GM19193 (cell line): ENCODE data around the gene ZFHX3.

ENCODE experiments used
- POLR2A ChIP-seq: IDR thresholded peaks from 4 replicates; pipeline ENCODE4 v1.6.1; 2011; ENCODE audit not compliant: insufficient read depth, insufficient read length; ENCODE audit errors: extremely low read depth

Gene ZFHX3

DNA sequence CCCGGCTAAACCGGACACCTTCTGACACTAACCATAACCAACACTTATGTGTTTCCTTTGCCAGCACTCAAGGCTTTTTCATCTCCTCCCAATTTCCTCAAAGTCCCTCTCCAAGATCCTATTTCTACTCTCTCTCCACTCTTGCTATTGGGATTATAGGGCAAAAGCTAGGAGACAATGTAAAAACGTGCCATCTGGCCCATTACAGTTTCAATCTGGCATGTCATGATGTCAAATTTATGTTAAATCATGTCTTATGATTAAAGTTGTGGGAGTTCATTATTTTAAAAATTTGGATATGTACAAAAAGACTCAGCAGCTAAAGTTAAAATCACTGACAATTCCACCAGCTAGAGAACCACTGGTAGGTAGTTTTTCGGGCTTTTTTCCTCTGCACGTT is 77.3 kb downstream of the ZFHX3 start:
- no peak for TF ChIP-seq POLR2A

DNA sequence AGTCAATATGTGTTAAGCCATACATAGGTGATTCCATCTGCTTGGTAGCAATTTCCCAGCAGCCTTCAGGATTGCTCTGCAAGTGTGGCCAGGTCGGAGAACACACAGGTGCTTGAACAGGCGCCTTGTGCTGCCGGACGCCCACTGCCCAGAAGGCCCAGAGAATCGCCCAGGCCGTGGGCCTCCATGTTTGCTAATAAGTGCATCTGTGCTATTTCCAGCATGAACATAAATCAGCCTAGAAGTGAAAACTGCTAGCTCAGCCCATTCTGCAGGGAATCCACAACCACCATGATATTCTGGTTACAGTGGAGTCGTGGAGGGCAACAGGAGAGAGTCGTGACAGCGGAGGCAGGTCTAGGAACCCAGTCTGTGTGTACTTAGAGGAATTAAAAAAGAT is 78.1 kb downstream of the ZFHX3 start:
- TF ChIP-seq POLR2A = no peak

DNA sequence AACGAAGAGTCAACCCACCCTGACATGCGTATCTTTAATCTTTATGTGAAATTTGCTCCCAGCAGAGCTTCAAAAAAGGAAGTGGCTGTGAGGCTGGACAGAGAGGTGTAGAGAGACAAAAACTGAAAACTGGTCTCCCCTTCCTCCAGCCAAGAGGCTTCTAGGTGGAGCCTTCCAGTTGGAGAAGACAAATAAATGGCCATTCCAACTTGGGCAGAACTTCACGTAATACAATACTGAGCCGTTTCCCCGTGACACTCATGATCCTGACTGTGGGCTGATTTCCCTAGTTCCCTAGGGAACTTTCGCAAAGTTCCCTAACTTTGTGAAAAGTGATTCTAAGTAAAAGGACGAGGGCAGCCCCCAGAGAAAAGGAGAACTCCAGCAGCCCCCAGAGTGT is 78.8 kb downstream of the ZFHX3 start:
- TF ChIP-seq POLR2A = no peak

DNA sequence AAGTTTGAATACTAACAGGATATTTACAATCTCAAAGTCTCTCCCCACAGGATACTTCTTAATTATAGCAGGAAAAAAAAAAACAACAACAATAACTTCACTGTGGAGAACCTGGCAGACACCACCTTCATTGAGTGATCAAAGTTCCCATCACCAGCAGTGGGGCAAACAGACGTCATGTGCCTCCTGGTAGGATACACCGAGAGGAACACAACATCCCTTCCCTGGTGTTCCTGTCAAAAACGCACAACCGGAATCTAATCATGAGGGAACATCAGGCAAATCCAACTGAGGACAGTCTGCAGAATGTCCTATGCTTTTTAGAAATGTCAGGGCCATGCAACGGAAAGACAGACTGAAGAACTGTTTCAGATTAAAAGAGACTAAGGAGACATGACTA is 80.0 kb downstream of the ZFHX3 start:
- TF ChIP-seq POLR2A = no peak

DNA sequence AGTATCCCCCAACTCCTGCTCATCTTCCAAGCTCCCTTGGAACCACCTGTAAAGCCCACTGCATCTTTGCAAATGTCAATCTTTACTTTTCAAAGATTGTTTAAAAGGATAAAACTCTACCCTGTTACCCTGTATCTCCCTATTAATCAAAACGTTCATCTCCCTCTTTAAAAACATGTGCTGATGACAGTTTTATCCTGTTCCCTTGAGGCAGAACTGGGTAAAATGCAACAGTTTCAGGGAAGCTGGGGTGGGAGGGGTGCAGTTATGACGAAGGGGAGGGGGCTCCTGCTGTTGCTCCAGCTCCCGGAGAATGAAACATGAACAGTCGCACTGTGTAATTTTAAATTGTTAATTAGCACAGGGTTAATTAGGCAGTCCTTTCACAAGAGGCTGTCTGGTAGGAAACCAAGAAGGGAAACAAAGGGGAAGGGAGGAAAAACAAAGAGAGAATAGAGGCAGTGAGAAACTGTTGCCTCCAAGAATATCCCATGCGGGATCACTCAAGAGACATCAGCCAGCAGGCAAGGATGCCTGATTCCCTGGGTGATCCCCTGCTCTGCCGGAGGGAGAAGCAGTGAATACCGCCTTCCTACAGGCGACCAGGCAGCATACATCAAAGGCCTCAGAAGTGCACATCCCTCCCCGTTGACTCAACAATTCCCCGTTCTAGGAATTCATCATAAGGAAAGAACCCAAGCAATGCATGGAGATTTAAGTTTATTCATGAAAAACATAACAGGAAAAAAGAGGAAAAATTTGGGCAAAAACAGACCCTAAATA is 84.2 kb downstream of the ZFHX3 start:
- no peak for TF ChIP-seq POLR2A

DNA sequence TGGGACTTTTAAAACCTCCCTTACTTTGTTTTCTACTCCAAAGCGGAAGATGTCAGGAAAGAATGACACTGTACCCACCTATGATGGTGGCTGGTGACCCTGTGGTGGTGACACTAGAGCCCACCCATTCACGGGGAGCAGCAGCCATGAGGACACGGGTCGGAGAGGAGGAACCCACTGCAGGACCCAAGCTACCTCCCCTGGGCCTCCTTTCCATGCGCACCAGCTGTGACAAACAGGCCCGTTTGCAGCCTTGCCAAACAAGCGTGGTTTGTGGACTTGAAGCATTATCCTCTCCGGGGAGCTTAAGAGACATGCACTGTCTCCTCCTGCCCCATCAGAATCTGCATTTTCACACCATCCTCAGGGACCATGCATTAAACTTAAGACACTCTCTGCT is 85.6 kb downstream of the ZFHX3 start:
- TF ChIP-seq POLR2A = no peak

DNA sequence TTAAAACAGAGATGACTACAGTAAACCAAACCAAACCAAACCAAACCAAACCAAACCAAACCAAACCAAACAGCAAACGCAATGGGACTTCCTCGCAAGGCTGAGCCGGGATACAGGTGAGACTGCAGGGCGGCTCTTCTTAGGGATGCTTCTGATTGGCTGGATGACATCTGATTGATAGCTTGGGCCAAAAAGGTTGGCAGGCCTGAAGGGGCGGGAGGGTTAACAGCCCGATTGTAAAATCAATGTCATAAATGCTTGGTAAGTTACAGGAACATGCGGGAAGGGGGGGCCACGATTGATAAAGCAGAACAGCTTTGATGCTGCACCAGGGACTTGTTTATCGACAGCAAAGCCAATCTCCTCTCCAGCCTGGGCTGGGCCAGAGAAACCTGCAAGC is 86.1 kb downstream of the ZFHX3 start:
- TF ChIP-seq POLR2A = no peak

DNA sequence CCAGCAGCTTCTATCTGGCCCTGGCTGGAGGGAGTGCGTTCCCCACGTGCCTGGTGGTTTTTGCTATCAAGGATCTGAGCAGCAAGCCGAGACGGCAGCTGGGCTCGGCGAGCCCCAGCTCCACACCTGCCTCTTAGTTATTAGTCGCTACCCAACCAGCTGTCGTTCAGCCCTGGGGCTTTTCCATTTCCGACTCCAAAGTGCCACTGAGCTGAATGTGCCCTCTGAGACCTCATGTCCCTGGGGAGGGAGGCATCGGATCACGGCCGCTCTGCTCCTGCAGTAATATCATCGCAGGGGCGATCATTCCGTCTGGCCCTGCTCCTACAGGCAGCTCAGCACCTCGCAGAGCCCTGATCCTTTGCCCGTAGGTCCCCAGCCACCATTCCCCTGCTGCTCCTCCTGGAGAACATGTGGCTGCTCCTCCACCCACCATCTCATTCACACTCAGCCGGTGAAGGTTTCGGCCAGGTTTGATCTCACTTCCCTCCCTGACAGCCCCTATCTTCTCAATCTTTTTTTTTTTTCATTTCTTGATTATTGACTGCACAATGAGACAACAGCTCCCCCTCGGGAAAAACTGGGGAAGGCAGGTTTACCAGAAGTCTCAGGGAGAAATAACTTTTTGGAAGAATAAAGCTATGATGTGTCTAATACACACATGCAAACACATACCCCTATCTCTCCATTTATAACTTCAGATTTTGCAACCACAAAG is 86.7 kb downstream of the ZFHX3 start:
- TF ChIP-seq POLR2A = no peak

DNA sequence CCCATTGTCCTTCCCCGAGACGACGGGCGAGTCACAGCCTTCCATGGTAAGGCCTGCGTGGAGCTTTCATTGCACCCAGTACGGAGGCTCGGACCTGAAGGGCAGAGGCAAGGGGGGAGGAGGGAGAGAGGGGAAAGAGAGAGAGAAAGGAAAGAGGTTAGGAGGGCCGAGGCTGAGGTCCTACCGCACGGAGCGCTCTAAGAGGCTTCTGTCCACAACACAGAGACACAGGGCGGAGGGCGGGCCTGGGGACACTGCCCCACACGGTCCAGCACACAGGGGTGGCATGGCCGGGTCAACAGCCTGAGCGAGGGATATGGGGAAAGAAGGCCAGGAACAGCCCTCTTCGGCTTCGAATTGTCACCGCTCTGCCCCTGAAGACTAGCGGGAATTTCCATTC is 87.8 kb downstream of the ZFHX3 start:
- TF ChIP-seq POLR2A = no peak

DNA sequence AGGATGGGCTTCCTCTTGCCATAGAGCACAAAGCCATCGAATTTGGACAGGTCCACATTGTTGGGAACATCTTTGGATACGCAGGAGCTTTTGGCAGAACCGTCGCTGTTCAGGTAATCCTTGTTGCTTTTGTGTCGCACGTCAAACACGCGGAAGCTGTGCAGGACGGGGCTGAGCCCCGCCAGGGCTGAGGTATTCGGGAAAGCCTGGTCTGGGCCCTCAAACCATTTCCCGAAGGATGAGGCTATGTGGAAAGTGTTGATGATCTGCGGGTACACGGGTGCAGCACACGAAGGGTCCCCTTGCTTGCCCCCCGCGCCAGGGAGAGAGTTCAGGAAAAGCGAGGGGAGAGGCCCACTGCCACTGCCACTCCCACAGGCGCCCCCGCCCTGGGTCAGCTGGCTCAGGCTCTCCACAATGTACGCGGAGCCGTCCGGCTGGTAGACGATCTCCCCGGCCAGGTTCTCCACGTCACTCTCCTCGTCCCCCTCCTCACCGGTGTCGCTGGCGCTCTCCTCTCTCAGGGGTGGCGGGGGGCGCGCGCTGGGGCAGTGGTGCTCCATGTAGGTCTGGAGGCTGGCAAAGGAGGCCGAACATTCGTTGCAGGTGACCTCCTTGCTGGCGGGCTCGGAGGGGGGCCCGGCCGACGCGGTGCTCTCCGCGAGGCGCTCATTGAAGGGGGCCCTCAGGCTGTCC is 88.5 kb downstream of the ZFHX3 start:
- TF ChIP-seq POLR2A = no peak

DNA sequence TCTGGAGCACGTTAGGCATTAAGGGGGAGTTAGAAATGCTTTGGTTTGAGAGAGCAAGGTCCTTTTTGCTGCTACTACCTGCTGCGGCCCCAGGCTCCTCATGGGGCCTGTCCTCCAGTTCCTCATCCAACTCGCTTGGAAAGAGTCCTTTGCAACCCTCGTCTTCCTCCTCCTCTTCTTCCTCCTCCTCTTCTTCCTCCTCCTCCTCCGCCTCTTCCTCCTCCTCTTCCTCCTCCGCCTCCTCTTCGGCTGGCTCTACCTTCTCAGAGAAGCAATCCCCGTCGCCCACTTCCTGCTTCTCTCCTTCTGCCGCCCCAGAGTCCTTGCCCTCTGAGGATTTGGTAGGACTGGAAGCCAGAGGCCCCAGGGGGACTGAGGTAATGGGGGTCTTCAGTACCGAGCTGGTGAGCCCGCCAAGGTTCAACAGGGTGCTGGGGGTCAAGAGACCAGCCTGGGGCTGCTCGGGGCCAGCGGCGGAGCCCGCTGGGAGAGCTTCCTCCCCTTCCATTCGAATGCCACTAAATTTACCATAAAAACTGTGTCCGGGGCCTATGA is 89.3 kb downstream of the ZFHX3 start:
- no peak for TF ChIP-seq POLR2A

DNA sequence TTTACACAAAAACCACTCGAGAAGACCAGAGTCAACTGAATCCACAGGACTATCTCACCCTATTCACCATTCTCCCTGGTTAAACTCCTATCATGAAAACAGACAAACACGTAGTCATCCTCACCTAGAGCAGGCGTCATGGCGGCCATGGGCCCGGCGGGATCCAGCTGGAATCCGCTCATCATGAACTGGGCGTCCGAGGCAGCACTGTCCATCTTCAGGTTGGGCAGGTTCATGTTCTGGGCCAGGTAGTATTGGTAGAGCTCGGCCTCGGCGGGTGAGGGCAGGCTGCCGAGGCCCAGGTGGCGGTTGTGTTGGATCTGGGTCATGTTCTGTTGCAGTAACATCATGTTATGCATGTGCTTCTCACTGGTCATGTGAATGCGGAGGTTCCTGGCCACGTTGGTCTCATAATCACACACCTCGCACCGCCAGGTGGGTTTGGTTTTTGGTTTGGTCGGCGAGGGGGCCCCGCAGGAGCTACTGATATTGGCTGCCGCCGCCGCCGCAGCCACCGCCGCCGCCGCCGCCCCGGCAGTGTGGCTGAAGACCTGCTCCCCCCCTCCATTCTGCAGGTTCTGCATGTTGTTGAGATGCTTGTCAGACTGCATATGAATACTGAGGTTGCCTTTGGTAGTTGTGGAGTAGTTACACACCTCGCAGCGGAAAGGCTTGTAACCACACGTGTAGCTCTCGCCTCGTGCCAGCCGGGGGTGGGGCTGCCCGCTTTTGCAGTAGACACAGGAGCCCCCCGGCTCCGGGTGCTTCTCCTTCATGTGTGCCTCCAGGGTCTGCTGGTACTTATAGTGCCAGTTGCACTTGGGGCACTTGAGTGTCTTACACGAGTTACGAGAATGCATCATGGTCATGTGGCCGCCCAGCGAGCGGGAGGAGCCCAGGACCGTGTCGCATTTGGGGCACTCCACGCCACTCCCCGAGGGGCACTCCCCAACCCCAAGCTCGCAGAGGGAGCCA is 90.3 kb downstream of the ZFHX3 start:
- TF ChIP-seq POLR2A = no peak

DNA sequence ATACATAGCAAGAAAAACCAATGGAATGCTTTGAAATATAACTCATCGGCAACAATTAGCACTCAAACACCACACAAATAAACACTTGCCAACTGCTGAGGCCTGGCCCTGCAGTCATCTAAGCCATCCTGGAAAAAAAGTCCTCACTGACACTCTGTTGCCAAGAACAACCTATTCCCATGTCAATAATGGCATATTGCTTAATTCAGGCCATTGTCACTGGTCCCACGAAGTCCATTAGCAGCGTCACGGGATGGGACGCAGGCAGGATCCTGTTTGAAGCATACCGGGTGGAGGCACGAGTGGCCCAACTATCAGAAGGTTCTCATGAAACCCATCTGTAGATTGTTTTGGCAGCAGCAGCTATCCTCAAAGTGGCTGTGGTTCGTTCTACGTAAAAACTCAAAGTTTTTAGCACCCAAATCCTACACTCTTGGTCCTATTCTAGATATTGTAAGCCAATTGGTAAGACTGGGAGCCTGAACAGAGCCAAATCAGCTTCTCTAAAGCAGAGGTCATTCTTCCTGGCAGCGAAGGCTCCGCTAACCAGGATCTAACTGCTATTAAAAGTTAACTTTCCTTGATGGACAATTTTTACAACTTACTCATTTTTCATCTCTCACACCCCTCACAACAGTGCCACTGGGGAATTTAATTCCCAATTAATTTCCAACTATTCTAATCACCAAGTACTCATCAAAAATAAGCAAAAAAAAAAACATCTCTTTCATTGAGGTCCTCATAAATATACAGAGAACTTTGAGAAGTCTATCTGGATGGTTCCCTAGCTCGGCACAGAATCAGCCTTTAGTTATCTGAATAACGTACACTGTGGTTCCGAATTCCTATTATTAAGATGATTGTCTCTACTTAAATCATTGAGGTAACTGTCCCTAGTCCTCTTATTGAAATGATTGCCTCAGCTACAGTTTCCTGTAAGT is 91.5 kb downstream of the ZFHX3 start:
- TF ChIP-seq POLR2A = no peak
